Left lung (tissue), 10 donors: Measurements from ENCODE around the gene TBC1D24. TPM values are rescaled to one million over a fixed set of nuclear protein-coding genes. Genes with fewer than 3 reads are reported as not detected.

Experiments
- ATAC-seq: fragments of 200-7000 bp; cut with Tn5 transposase; one replicate; pipeline ENCODE4 v1.9.1; 2020; ENCODE audit warnings: moderate library complexity
- DNase-seq, 4 donors: peaks; one replicate each; pipeline ENCODE4 v3.0.0-alpha.2; 2013 to 2020
- H3K27ac ChIP-seq, 2 donors: fragments of 200-600 bp; sonication (generic) in 1 of 2; one replicate each; pipeline versions ENCODE4 v1.5.0 to v1.8.0; 2020 to 2021
- H3K27me3 ChIP-seq, 2 donors: fragments of 200-600 bp; sonication (generic) in 1 of 2; one replicate each; pipeline versions ENCODE4 v1.5.0 to v1.8.0; 2020 to 2021
- H3K36me3 ChIP-seq, 2 donors: fragments of 200-600 bp; sonication (generic) in 1 of 2; one replicate each; pipeline versions ENCODE4 v1.5.0 to v1.8.0; 2020 to 2021
- H3K4me1 ChIP-seq, 2 donors: fragments of 200-600 bp; one replicate each; pipeline ENCODE4 v1.8.0; 2021
- H3K4me3 ChIP-seq, 2 donors: fragments of 200-600 bp; sonication (generic) in 1 of 2; one replicate each; pipeline versions ENCODE4 v1.5.0 to v1.8.0; 2020 to 2021; ENCODE audit warnings: mild to moderate bottlenecking in 1 of 2
- H3K9me3 ChIP-seq, 2 donors: fragments of 200-600 bp; sonication (generic) in 1 of 2; one replicate each; pipeline versions ENCODE4 v1.5.0 to v1.8.0; 2020 to 2021
- intact Hi-C, 2 donors: fragments of 100-400 bp; cut with DNase I; formaldehyde crosslinking; loops; one replicate each; pipeline versions ENCODE4 v1.11.2 to v1.14.2; 2022
- polyA plus RNA-seq, 6 donors: library from polyadenylated mRNA; unstranded; fragments of 120-200 nt; gene quantifications; one replicate each; pipeline ENCODE4 v1.2.1, GENCODE V29; 2013; ENCODE audit not compliant: insufficient read length in 6 of 6
- total RNA-seq, 2 donors: library from RNA; stranded (reverse); fragmentation: NEBNext Ultra II Directional; extraction: Animal tissue kit (Norgen Biotek cat#: 25700); gene quantifications; one replicate each; pipeline ENCODE4 v1.2.1, GENCODE V29; 2021
- TF ChIP-seq, protein P1 (sequence below), 2 donors: fragments of 200-600 bp; sonication (generic) in 1 of 2; IDR thresholded peaks; one replicate each; pipeline versions ENCODE4 v1.5.0 to v1.8.0; 2021; ENCODE audit warnings: antibody characterized with exemption in 2 of 2
- donor health status: DM: no; HTN: yes; CAD: no.
- donor health status: DM: no; HTN: no; CAD: no.

Gene TBC1D24
- total and polyA plus RNA-seq, 8 donors, result 14.2 to 41.4 (median 17.9) TPM

DNA sequence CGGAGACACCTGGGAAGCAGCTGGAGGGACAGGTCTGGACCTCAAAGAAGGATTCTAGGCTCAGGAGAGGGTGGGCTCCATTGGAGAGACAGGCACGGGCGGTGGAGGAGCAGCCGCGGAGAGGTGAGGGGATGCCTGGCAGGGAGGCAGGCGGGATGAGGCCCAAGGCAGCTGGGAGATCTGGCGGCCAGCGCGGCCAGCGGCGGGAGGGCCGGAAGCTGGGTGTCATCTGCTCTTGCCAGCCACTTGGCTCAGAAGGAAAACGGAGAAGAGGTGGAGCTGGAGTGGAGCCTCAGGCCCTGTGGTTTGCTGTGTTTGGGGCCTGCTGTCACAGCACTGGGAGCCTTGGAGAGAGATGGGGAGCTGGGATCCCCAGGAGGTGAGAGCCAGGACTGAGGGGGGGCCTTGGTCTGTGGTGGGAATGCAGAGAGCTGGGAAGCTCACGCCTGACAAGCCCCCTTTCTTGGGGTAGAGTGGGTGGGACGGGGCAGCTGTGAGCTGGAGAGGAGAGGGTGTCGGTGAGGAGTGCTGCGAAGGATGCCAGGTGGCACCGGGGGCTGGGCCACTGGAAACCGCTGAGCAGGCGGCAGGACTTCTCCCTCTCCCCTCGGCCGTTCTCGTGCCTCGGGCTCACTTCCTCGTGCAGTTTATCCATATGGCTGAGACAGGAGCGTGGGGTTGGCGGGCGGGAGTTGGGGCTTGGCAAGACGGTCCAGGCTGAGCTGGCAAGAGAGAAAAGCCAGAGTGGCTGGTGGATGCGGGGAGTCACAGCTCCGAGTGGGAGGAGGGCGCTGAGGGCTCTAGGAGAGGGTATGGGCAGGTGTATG is 8.0 kb downstream of the TBC1D24 start:
- DNase-seq, result peak in 1 of 4 donors; percentile 77
- H3K9me3 ChIP-seq, result no peaks in the 10 kb centered on the region
- H3K27ac ChIP-seq, result peak overlapping the region in 1 of 2 donors; percentile 45
- TF ChIP-seq, protein P1, sequence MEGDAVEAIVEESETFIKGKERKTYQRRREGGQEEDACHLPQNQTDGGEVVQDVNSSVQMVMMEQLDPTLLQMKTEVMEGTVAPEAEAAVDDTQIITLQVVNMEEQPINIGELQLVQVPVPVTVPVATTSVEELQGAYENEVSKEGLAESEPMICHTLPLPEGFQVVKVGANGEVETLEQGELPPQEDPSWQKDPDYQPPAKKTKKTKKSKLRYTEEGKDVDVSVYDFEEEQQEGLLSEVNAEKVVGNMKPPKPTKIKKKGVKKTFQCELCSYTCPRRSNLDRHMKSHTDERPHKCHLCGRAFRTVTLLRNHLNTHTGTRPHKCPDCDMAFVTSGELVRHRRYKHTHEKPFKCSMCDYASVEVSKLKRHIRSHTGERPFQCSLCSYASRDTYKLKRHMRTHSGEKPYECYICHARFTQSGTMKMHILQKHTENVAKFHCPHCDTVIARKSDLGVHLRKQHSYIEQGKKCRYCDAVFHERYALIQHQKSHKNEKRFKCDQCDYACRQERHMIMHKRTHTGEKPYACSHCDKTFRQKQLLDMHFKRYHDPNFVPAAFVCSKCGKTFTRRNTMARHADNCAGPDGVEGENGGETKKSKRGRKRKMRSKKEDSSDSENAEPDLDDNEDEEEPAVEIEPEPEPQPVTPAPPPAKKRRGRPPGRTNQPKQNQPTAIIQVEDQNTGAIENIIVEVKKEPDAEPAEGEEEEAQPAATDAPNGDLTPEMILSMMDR (IDR thresholded peaks at IDR 0.05), result no peak
- intact Hi-C loops, result no loop called here
- peaks cover 0 to 5% of the 10 kb centered on the region in 2 donors for H3K36me3 ChIP-seq
- H3K4me1 ChIP-seq, result peaks cover 34 to 68% of the 10 kb centered on the region in 2 donors
- peak; percentile 35 for ATAC-seq
- H3K4me3 ChIP-seq, result no peak overlapping the region
- H3K27me3 ChIP-seq, result no peaks in the 10 kb centered on the region

DNA sequence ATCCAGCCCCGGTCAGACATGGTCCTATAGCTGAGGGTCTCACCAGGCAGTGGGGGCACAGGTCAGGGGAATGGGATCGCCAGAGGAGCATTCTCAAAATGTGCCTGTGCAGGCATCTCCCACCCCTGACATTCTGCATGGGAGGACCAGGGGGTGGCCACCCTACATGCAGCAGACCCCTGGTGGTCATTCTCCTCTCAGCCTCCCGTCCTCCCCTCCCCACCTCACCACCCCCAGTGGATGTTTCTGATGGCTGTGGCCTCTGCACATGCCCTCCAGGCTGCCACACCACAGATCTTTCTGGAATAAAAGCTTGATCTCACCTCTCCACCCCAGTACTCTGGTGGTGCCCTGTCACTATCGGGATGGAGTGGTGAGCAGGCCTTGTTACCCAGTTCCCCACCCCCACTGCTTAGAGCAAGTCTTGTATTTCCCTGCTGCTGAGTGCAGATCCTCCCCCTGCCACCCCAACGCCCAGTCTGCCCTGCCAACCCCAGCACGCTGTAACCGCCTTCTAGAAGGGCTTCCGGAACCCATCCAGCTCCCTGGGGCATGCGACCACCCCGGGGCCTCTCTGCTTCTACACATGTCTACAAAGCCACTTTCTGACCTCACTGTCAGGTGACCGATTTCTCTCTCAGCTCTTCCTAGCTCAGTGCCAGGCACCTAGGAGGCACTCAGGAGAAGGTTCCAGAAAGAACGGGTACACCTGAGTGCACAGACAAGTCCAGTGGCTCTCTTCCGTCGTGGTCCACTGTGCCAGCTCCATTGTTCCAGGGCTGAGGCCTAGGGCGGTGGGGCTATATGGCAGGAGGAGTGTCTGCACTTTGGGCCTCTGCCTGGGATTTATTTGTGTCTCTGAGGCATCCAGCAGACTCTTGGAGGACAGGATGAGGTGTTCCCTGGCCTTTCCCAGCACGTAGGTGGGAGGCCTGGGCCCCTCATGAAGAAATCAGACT is 9.3 kb downstream of the TBC1D24 start:
- H3K27ac ChIP-seq, result no peak overlapping the region
- H3K4me3 ChIP-seq, result no peak overlapping the region
- H3K9me3 ChIP-seq, result no peaks in the 10 kb centered on the region

DNA sequence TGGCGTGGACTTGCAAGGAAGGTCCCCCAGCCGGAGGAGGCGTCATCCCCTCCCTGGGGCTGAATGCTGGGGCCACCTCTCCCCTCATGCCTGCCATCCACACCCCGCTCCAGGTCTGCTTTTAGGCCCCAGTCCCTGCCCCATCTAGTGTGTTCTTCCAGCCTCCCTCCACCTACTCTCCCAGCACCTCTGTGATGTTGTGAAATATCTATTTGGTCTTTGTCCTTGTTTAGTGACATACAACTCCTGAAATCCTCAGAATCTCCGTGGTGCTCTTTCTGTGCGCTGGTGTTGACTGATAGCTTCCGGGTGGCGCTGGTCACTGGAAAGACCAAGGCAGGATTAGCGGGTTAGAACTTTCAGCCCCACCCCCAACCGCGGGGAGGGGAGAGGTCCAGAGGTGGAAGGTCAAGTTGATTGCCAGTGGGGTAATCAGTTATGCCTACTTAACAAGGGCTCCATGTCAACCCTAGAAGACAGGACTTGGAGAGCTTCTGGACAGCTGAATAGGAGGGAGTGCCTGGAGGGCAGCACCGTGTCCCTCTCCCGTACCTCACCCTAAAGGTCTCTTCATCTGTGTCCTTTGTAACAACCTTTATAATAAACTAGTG is 10.1 kb downstream of the TBC1D24 start:
- intact Hi-C loops, result no loop called here
- DNase-seq (no peak), ATAC-seq (no peak)
- TF ChIP-seq, protein P1 (IDR thresholded peaks at IDR 0.05), result no peak
- no peaks in the 10 kb centered on the region for H3K9me3 ChIP-seq
- H3K4me1 ChIP-seq, result peaks cover 29 to 73% of the 10 kb centered on the region in 2 donors
- peak overlapping the region in 1 of 2 donors; percentile 24 for H3K27ac ChIP-seq
- no peaks in the 10 kb centered on the region for H3K27me3 ChIP-seq
- H3K4me3 ChIP-seq, result no peak overlapping the region
- H3K36me3 ChIP-seq, result peaks cover 0 to 6% of the 10 kb centered on the region in 2 donors

More for the DNA sequence above, 9.3 kb downstream of the TBC1D24 start:
- ATAC-seq (no peak), DNase-seq (no peak)
- Histone ChIP-seq H3K4me1 (peaks cover 29 to 73% of the 10 kb centered on the region in 2 donors), H3K36me3 (peaks cover 0 to 5% of the 10 kb centered on the region in 2 donors), H3K27me3 (no peaks in the 10 kb centered on the region)
- TF ChIP-seq, protein P1 (IDR thresholded peaks at IDR 0.05), result no peak
- intact Hi-C loops, result no loop called here

DNA sequence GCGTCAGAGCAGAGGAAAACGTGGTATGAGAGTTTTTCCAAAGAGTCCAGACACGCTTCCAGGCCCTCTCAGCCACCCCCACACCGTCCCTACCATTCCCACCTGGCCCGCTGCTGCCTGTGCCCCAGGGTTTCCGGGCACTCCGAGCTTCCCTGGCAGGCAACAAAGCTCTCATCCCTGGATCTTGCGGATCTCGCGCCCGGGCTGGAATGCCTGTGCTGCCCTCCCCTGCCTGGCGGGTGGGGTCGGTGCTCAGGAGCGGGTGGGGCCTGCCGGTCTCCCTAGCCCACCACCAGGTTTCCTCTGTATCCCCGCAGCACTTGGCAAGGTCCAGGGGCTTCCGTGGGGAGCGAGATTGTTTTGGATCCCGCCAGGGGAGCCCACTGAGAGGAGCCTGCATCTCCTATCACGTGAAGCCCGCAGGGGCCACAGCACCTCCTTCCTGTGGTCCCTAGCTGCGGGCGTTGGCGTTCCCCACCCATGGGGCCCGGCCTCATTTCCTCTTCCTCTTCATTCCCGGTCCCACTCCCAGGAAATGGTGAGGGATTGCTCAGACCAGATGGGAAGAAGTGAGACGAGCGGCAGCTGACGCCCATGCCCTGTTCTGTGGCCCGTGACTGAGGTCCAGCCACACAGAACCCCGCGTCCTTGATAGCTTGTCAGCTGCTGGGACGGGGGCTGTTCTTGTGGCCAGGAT is 11.0 kb downstream of the TBC1D24 start:
- H3K9me3 ChIP-seq, result no peaks in the 10 kb centered on the region
- ATAC-seq (no peak), DNase-seq (no peak)
- no peaks in the 10 kb centered on the region for H3K27me3 ChIP-seq
- intact Hi-C loops, result no loop called here
- H3K4me3 ChIP-seq, result no peak overlapping the region
- TF ChIP-seq, protein P1 (IDR thresholded peaks at IDR 0.05), result no peak
- peaks cover 0 to 14% of the 10 kb centered on the region in 2 donors for H3K36me3 ChIP-seq
- peak overlapping the region in 1 of 2 donors; percentile 24 for H3K27ac ChIP-seq
- peaks cover 29 to 65% of the 10 kb centered on the region in 2 donors for H3K4me1 ChIP-seq
